Stimulated activated CD8-positive, alpha-beta memory T cell treated with anti-CD3 and anti-CD28 coated beads, Interleukin-4, amount 100 ng/mL, for 1 hour (primary cell): ENCODE data around the gene COL4A2.

Experiments used
- DNase-seq, 2 donors: peaks; one replicate each; pipeline ENCODE4 v3.0.0-alpha.2; 2020; ENCODE audit warnings: low read depth in 2 of 2, low spot score in 1 of 2

Gene COL4A2

GRCh38 chr13:110290153-110290552 lies 16.9 kb upstream of the COL4A2 start:
- no peak for DNase-seq

GRCh38 chr13:110290826-110291225 lies 16.3 kb upstream of the COL4A2 start:
- DNase-seq: no peak

GRCh38 chr13:110291286-110291685 lies 15.8 kb upstream of the COL4A2 start:
- DNase-seq: no peak

- no peak for DNase-seq
Observed at GRCh38 chr13:110293037-110293436, 14.0 kb upstream of the COL4A2 start.

GRCh38 chr13:110293649-110294048 lies 13.4 kb upstream of the COL4A2 start:
- DNase-seq: no peak

GRCh38 chr13:110294146-110294545 lies 12.9 kb upstream of the COL4A2 start:
- no peak for DNase-seq

- DNase-seq: no peak
Observed at GRCh38 chr13:110294622-110295021, 12.5 kb upstream of the COL4A2 start.

GRCh38 chr13:110297011-110297410 lies 10.1 kb upstream of the COL4A2 start:
- no peak for DNase-seq

- no peak for DNase-seq
Observed at GRCh38 chr13:110297766-110298504, 9.1 kb upstream of the COL4A2 start.

GRCh38 chr13:110298505-110299282 lies 8.4 kb upstream of the COL4A2 start:
- no peak for DNase-seq

GRCh38 chr13:110299283-110299840 lies 7.7 kb upstream of the COL4A2 start:
- DNase-seq: no peak

GRCh38 chr13:110300090-110300815 lies 6.8 kb upstream of the COL4A2 start:
- DNase-seq: no peak

- no peak for DNase-seq
Observed at GRCh38 chr13:110301083-110301482, 6.0 kb upstream of the COL4A2 start.

GRCh38 chr13:110301606-110302553 lies 5.2 kb upstream of the COL4A2 start:
- no peak for DNase-seq

GRCh38 chr13:110302997-110303396 lies 4.1 kb upstream of the COL4A2 start:
- no peak for DNase-seq

GRCh38 chr13:110303644-110304043 lies 3.4 kb upstream of the COL4A2 start:
- DNase-seq: no peak

- no peak for DNase-seq
Observed at GRCh38 chr13:110304256-110304655, 2.8 kb upstream of the COL4A2 start.

GRCh38 chr13:110305001-110305400 lies 2.1 kb upstream of the COL4A2 start:
- DNase-seq: no peak

- DNase-seq: no peak
Observed at GRCh38 chr13:110305544-110305943, 1.5 kb upstream of the COL4A2 start.

GRCh38 chr13:110305949-110306339 lies 1.1 kb upstream of the COL4A2 start:
- DNase-seq: no peak
